Stimulated activated CD4-positive, alpha-beta T cell treated with anti-CD3 and anti-CD28 coated beads, Interleukin-4, amount 100 ng/mL, for 4 hours (primary cell): Measurements from ENCODE around the gene CD28.

Experiments
- DNase-seq, 2 experiments: peaks; one replicate each; pipeline ENCODE4 v3.0.0-alpha.2; 2020

The CD28 gene

GRCh38 chr2:203706403-203706802 is at the start of gene CD28:
CD28 (plus strand) TSS chr2:203706639; CDS start chr2:203706697, 58 bp downstream.
- DNase-seq = peak; percentile 62 to 78

DNA sequence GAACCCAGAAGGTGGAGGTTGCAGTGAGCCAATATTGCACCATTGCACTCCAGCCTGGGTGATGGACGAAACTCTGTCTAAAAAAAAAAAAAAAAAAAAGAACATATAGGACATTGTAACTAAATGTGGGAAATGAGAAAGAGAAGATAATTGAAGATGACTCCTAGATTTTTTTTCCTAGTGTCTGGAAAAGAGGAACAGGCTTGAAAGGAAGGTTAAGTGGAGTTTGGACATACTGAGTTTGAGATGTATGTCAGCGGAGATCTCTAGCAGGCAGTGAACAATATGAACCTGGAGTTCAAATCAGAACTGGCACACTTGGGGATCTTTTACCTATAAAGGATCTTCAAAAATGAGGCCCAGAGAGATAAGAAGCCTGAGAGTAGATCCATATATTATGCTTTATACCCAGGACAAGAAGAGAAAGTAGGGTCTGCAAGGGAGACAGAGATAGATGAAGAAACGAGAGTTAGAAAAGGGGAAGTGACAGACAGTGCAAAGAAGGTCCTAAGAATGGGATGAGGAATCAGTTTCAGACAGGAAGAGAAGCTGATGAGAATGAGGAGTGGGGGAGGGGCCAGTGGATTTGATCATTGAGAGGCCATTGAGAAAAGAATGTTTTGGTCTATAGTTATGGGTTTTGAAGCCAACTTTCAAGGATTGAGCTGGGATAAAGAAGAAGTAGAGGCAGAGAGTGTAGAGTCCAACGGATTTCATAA is 46.9 kb upstream of the CD28 start:
- no peak for DNase-seq

DNA sequence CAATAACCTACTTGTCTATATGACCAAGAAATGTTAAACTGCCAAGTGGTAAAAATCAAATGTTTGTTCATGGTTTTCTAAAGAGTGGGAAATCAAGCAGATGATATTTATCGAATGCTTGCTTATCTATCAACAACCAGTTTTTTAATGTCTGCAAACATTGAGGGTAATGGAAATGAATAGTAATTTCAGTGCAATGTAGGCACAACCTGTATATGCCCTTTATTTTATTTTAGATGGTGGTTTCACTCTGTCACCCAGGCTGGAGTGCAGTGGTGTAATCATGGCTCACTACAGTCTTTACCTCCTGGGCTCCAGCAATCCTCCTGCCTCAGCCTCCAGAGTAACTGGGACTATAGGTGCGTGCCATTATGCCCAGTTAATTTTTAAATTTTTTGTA is 46.0 kb upstream of the CD28 start:
- DNase-seq = no peak

DNA sequence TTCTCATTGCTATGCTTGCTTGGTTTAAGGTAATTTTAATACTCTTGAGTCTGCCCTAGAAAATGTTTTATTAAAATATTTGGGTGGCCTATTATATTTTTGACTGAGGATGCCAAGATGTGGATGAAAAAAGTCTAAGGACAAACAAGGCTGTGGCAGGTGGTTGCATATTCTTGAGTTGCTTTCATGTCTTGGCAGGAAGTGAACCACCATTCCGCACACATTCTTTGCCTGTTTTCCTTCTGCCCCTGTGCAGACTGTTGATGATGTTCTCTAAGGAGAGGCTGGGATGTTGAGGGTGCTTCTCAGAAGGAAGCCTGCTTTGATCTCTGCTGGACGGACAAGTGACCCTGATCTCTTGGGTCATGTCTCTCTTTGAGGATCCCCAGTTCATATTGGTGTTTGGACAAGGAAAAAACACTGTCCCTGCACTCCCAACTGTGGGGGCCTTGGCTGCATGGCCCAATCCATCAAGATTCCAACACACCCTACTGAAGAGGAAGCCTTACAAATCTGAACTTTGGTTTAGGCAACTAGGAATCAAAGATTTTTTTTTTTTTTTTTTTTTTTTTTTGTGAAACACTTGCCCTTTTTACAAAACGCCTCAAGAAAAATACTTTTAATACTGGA is 45.0 kb upstream of the CD28 start:
- no peak for DNase-seq

GRCh38 chr2:203662487-203662886 is 44.0 kb upstream of the CD28 start:
- DNase-seq = no peak

GRCh38 chr2:203662951-203663350 is 43.5 kb upstream of the CD28 start:
- no peak for DNase-seq

GRCh38 chr2:203664029-203664755 is 42.2 kb upstream of the CD28 start:
- no peak for DNase-seq

DNA sequence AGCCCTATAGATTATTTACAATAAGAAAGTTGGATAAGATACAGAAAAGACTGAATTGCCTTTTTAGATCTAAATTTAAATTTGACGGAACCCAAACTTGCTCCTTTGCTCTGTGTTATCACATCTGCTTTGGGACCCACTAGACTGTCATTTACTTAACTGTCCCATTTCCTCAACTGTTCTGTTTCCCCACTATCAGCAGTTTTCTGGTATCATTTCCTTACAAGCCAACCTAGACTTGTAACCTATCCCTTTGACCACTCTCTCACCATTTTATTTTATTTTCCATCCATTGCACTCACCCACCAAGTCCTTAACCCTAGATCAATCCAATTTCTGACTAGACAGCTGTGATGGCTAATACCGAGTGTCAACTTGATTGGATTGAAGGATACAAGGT is 38.6 kb upstream of the CD28 start:
- DNase-seq = no peak

DNA sequence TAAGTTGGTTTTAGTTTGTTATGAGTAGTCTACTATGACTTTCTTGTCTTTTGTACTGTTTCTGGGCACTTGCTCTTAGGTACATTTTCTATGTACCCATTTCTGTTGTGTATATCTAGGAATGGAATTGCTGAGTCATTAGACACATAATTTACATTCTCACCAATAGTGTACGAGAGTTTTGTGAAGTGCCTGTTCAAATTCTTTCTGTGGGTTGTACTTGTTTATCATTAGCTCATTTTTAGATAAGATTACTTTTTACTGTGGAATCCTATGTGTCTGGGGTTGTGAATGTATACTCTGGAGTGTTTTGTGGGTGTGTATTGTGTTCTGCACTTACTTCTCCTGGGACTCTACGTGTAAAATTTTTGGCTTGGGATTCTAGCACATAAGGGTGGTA is 36.6 kb upstream of the CD28 start:
- DNase-seq = no peak

DNA sequence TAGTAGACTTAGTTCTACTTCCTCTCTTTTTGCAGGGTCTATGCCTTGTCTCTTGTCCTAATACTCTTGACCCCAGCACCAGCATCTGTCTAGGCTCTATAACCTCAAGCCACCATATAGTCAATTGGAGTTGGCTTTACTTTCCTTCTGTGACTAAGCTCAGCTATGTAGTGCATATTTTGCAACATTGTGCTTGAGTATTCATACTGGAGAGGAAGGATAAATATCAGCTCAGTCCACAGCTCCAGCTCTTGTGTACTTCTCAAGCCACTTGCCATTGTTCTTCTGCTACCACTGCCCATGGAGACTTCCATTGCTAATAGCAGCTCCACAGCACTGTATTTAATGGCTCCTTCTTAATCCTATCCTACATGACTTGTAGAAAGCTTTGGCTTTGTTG is 35.5 kb upstream of the CD28 start:
- no peak for DNase-seq

DNA sequence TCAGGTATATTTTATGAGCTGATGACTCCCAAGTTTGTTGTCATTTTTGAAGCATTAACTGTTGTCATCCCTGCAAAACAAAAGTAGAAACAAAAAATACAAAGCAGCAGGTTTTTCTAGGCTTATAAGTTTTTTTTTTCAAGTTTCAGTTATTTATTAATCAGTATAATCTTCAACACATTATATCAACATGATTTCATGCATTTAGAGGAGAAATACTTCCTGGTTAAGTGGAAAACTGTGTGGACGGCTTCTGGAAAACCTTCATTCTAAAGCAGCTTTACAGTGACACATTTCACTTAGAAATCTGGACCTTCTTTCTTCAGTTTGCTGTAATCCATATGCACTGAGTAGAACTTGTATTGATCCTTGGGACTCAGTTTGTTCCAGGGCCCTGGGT is 34.6 kb upstream of the CD28 start:
- no peak for DNase-seq

GRCh38 chr2:203672856-203673255 is 33.6 kb upstream of the CD28 start:
- DNase-seq = no peak

GRCh38 chr2:203673933-203674332 is 32.5 kb upstream of the CD28 start:
- no peak for DNase-seq

GRCh38 chr2:203675086-203675485 is 31.4 kb upstream of the CD28 start:
- DNase-seq = no peak

- no peak for DNase-seq
Measured at GRCh38 chr2:203678971-203679370, 27.5 kb upstream of the CD28 start.

GRCh38 chr2:203679401-203679800 is 27.0 kb upstream of the CD28 start:
- no peak for DNase-seq

GRCh38 chr2:203681978-203682377 is 24.5 kb upstream of the CD28 start:
- no peak for DNase-seq

DNA sequence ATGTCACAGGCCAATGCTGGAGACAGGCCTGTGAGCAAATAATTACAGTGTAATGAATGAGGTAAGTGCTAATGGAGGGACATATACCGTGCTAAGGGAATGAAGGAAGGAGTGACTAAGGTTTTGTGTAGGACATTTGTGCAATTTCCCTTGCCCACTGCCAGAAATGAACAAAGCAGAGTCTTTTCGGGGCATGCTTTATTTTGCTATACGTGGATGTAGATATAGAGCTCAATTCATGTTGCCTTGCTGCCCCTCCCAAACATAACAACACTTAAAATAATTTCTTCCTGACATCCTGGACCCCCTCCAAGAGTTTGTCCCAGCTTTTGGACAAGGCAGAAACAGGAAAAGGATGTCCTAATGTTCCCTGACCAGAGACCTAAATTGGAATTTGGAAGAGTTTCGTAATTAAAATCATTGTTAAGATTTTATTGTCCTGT is 23.7 kb upstream of the CD28 start:
- no peak for DNase-seq

DNA sequence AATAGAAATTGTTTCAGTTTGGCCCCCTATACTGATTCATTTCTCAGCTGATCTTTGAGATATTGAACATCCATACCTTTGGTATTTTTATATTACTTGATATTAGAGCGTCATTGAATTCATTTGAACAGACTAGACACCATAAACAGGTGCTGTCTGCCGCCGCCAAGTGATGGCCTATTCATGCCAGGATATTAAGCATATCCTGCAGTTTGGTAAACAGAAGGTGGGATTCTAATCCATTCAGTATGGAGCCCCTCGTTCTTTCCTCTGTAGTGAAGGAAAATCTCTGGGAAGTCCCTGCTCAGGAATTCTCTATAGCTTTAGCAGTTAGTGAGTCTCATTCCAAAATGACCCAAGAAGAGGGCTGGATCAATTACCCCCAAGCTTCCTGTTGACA is 23.0 kb upstream of the CD28 start:
- DNase-seq = no peak

DNA sequence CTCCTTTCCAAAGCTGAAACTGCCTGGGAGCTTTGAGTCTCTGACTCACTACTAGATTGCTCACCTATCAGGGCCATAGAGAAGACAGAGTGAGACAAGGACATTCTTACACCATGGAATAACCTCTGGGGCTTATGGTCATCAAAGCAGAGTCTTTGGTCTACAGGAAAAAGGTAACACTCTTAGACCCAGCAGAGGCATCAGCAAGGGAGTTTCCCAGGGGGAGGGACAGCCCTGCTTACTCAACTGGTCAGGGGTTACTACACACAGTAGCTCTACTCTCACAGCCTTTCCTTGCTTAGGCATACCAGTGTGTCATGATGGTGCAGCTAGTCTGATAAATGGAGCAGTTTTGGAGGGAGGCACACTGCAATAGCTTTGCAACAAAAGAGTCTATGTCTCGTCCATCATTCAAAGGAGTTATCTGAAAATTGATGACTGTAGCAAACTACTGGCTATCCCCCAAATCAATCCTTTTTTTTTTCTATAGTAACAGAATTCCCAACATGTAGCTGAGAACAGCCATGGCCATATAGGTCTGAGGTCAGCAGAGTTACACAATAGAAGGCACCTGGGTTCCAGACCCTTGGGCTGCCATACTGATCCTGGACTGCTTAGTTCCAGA is 22.4 kb upstream of the CD28 start:
- DNase-seq = no peak

- DNase-seq = no peak
Measured at GRCh38 chr2:203685081-203685621, 21.3 kb upstream of the CD28 start.

- DNase-seq = no peak
Measured at GRCh38 chr2:203685789-203686420, 20.5 kb upstream of the CD28 start.

GRCh38 chr2:203687165-203687564 is 19.3 kb upstream of the CD28 start:
- DNase-seq = no peak
